K562 (cell line): Measurements from ENCODE around the gene ELOB. TPM values are rescaled to one million over a fixed set of nuclear protein-coding genes. Genes with fewer than 3 reads are reported as not detected.

ENCODE experiments used
- ATAC-seq: fragments of 200-7000 bp; cut with Tn5 transposase; 3 replicates; pipeline ENCODE4 v1.9.1; 2020; ENCODE audit warnings: moderate library complexity
- BruUV-seq: library from RNA; stranded (reverse); fragments of 400-500 nt; replicated peaks from 2 replicates; lab custom pipeline; 2021; lab: Mats Ljungman, UMichigan
- CTCF ChIA-PET: fragments of 300-600 bp; formaldehyde crosslinking; extraction: SDS; loops from one replicate; lab custom pipeline; 2021; ENCODE audit warnings: low intra/inter-chr PET ratio; lab: Yijun Ruan, JAX
- POLR2A ChIA-PET: fragments of 300-600, 350-650 bp; sonication (Branson Sonifier 250); formaldehyde crosslinking; extraction: SDS; loops from one replicate; lab custom pipeline; 2021; ENCODE audit warnings: antibody characterized with exemption, inconsistent platforms; lab: Yijun Ruan, JAX
- DNase-seq, 4 experiments: peaks; one replicate each; pipeline versions ENCODE4 v3.0.0 to v3.0.0-alpha.2; 2011 to 2018; ENCODE audit warnings: low spot score in 3 of 4, mixed read lengths in 3 of 4; ENCODE audit errors: extremely low read depth in 1 of 4
- FAIRE-seq: peaks from 2 replicates; lab custom pipeline; 2011; peaks lifted over from hg19 to GRCh38; lab: Jason Lieb, UNC
- H2AFZ ChIP-seq: 2 replicates; pipeline ENCODE4 v1.6.0; 2011; ENCODE audit warnings: low read depth, low read length, control low read depth, inconsistent platforms
- H3K27ac ChIP-seq: fragments of 200-600 bp; 3 replicates; pipeline ENCODE4 v1.8.0; 2011; ENCODE audit warnings: low read depth, mild to moderate bottlenecking, control low read depth, inconsistent platforms, low read length, moderate library complexity, mixed read lengths; ENCODE audit errors: extremely low read depth
- H3K27me3 ChIP-seq, 2 experiments: fragments of 300-600 bp in 1 of 2; 2 replicates in 1 of 2; 3 replicates in 1 of 2; pipeline versions ENCODE4 v1.6.0 to v1.8.0; 2011; ENCODE audit warnings: inconsistent platforms in 2 of 2, low read length in 2 of 2, mild to moderate bottlenecking in 1 of 2, mixed read lengths in 1 of 2, moderate library complexity in 1 of 2; ENCODE audit not compliant: control insufficient read depth in 2 of 2, insufficient read depth in 2 of 2
- H3K36me3 ChIP-seq: fragments of 300-600 bp; 3 replicates; pipeline ENCODE4 v1.8.0; 2011; ENCODE audit warnings: mild to moderate bottlenecking, low read length, inconsistent platforms; ENCODE audit not compliant: control insufficient read depth, insufficient read depth
- H3K4me1 ChIP-seq, 2 experiments: fragments of 200-600 bp in 1 of 2; replicated peaks in 1 of 2; 2 replicates in 1 of 2; 3 replicates in 1 of 2; pipeline versions ENCODE4 v1.5.1 to v1.8.0; 2011; ENCODE audit warnings: inconsistent platforms in 2 of 2, low read length in 2 of 2, mild to moderate bottlenecking in 1 of 2, mixed read lengths in 1 of 2, moderate library complexity in 1 of 2; ENCODE audit not compliant: control insufficient read depth in 2 of 2, insufficient read depth in 2 of 2
- H3K4me2 ChIP-seq: 2 replicates; pipeline ENCODE4 v1.6.1; 2011; ENCODE audit warnings: low read length, control low read depth, inconsistent platforms, mixed read lengths; ENCODE audit not compliant: insufficient read depth
- H3K4me3 ChIP-seq: fragments of 200-600 bp; sonication (generic), shearing (Covaris generic); 2 replicates; pipeline ENCODE4 v1.5.1; 2016; ENCODE audit warnings: control low read depth, inconsistent platforms
- H3K79me2 ChIP-seq: fragments of 200-600 bp; 3 replicates; pipeline ENCODE4 v1.8.0; 2011; ENCODE audit warnings: low read length, inconsistent platforms; ENCODE audit not compliant: control insufficient read depth, insufficient read depth
- H3K9ac ChIP-seq, 2 experiments: 2 replicates each; pipeline versions ENCODE4 v1.6.0 to v1.6.1; 2011; ENCODE audit warnings: low read depth in 2 of 2, low read length in 2 of 2, control low read depth in 1 of 2, inconsistent platforms in 1 of 2, mild to moderate bottlenecking in 1 of 2, mixed read lengths in 1 of 2; ENCODE audit not compliant: insufficient read depth in 1 of 2
- H3K9me1 ChIP-seq: one replicate; pipeline ENCODE4 v1.6.0; 2011; ENCODE audit warnings: inconsistent platforms, mild to moderate bottlenecking, low read length, moderate library complexity; ENCODE audit not compliant: control insufficient read depth, insufficient read depth
- H3K9me3 ChIP-seq: replicated peaks from 2 replicates; pipeline ENCODE4 v1.5.1; 2011; ENCODE audit warnings: low read depth, low read length, inconsistent platforms; ENCODE audit not compliant: control insufficient read depth, insufficient read depth
- H4K20me1 ChIP-seq: replicated peaks from 2 replicates; pipeline ENCODE4 v1.6.1; 2011; ENCODE audit warnings: low read length, inconsistent platforms, mixed read lengths; ENCODE audit not compliant: control insufficient read depth, insufficient read depth
- GABPB1 ChIP-seq: sonication (generic); formaldehyde crosslinking; IDR thresholded peaks from 2 replicates; pipeline ENCODE4 v1.8.0; 2022; ENCODE audit warnings: mild to moderate bottlenecking, missing genetic modification reagents
- HMGN3 ChIP-seq: IDR thresholded peaks from 2 replicates; pipeline ENCODE4 v1.6.1; 2011; ENCODE audit warnings: borderline replicate concordance, low read depth, mild to moderate bottlenecking, mixed read lengths, low read length; ENCODE audit not compliant: insufficient read length; ENCODE audit errors: extremely low read depth
- JUND ChIP-seq, 2 experiments: IDR thresholded peaks; 2 replicates in 1 of 2; 3 replicates in 1 of 2; pipeline ENCODE4 v1.6.1; 2011; ENCODE audit warnings: borderline replicate concordance in 2 of 2, low read depth in 2 of 2, low read length in 2 of 2, improper control_type of control experiment in 1 of 2, missing biosample characterization in 1 of 2, missing genetic modification characterization in 1 of 2, missing genetic modification reagents in 1 of 2
- PHB2 ChIP-seq: fragments of 450-650 bp; IDR thresholded peaks from 2 replicates; pipeline ENCODE4 v1.6.1; 2017; ENCODE audit warnings: low read depth
- RBFOX2 ChIP-seq: fragments of 200-400 bp; formaldehyde crosslinking; IDR thresholded peaks from 2 replicates; pipeline ENCODE4 v1.6.1; 2017; ENCODE audit warnings: low read depth, mild to moderate bottlenecking, low read length, moderate library complexity
- RHOXF2B ChIP-seq: fragments of 250-450 bp; sonication (Bioruptor Pico); conservative IDR thresholded peaks from 2 replicates; pipeline ENCODE4 v1.5.1; 2021
- ZNF121 ChIP-seq: sonication (generic); formaldehyde crosslinking; conservative IDR thresholded peaks from 2 replicates; pipeline ENCODE4 v1.8.0; 2022; ENCODE audit warnings: missing genetic modification reagents
- ZNF324 ChIP-seq: fragments of 250-450 bp; sonication (Bioruptor Pico); IDR thresholded peaks from 2 replicates; pipeline ENCODE4 v1.4.0; 2020; ENCODE audit warnings: mild to moderate bottlenecking
- ZNF584 ChIP-seq: fragments of 200-800 bp; sonication (Bioruptor generic); IDR thresholded peaks from 2 replicates; pipeline ENCODE4 v1.6.1; 2016; ENCODE audit warnings: low read depth, mild to moderate bottlenecking, missing genetic modification characterization, missing compliant biosample characterization
- WGBS: fragments of 100-300 bp; shearing (Covaris generic); methylation state at CpG from one replicate; pipeline ENCODE4 v1.1.6; 2016; ENCODE audit warnings: low coverage, mixed read lengths; ENCODE audit not compliant: insufficient coverage; ENCODE audit errors: missing lambda C conversion rate; 5-methylcytosine and 5-hydroxymethylcytosine counted together
- in situ Hi-C: fragments of 300-500 bp; cut with MboI; formaldehyde crosslinking; loops from 4 replicates; pipeline ENCODE4 v1.15.0; 2018; ENCODE audit warnings: inconsistent platforms, mixed read lengths
- intact Hi-C: fragments of 100-400 bp; cut with micrococcal nuclease; formaldehyde crosslinking; loops from 2 replicates; pipeline ENCODE4 v1.14.2; 2022
- polyA plus RNA-seq, 8 experiments: library from polyadenylated mRNA; depleted of rRNA in 4 of 8; stranded (reverse) in 5 of 8; unstranded in 3 of 8; fragments of >200 nt; fragmentation: Nextera tagmentation in 2 of 8; fragmentation: Illumina TruSeq in 1 of 8; extraction: Ambion mirVana in 2 of 8; extraction: Trizol in 1 of 8; gene quantifications; 2 replicates each; pipeline versions ENCODE4 v1.2.1 to v1.2.3, GENCODE V29; 2011 to 2014; ENCODE audit warnings: inconsistent platforms in 1 of 8, missing spikeins in 1 of 8
- total RNA-seq, 7 experiments: library from RNA; depleted of rRNA in 6 of 7; stranded (reverse); fragments of >200 nt in 6 of 7; fragmentation: Illumina TruSeq in 2 of 7; extraction: Trizol in 2 of 7; gene quantifications; 2 replicates each; pipeline versions ENCODE4 v1.2.1 to v1.2.3, GENCODE V29; 2011 to 2021; ENCODE audit warnings: low replicate concordance in 1 of 7

Gene ELOB
- total and polyA plus RNA-seq, 9 of the 15 experiments (the other 6 are each of a cell fraction or from before 2014, with no cell fraction given): 63.2 to 791 (median 237) TPM

- no peak for ATAC-seq
- ChIA-PET CTCF (no interaction called here), POLR2A (interaction anchor here (0.6 to 3.9 kb wide), 6 partner anchors 10 to 38 kb away, joined by 3 to 28 read pairs (median 8); partner anchors contain the start of gene SRRM2)
- H3K4me2 ChIP-seq: peak overlapping the region; percentile 97
- peak overlapping the region; percentile 75 for H2AFZ ChIP-seq
- peaks cover 11 to 46% of the 10 kb centered on the region in 2 experiments; a peak in 4 of 5 replicates for H3K4me1 ChIP-seq
- H4K20me1 ChIP-seq: peaks cover 5% of the 10 kb centered on the region; the same call in 1 of the 2 replicates
- TF ChIP-seq ZNF121 (peak; percentile 66), ZNF324 (no peak), RHOXF2B (no peak)
- peak; percentile 57 for FAIRE-seq
- H3K9ac ChIP-seq: peak overlapping the region; percentile 84 to 94
- BruUV-seq: no TSS peak
- H3K4me3 ChIP-seq: peak overlapping the region; percentile 97
- intact Hi-C loops: loop anchor here (5.0 kb wide), 1 partner anchor 41 kb away; the partner anchor contains the start of gene PRSS21
- peaks cover 56% of the 10 kb centered on the region for H3K36me3 ChIP-seq
- H3K79me2 ChIP-seq: peaks cover 42% of the 10 kb centered on the region
- WGBS: 28% methylated on average over 11 of the region's 11 CpGs
- no peak for DNase-seq
- in situ Hi-C loops: no loop called here
- no peaks in the 10 kb centered on the region for H3K9me3 ChIP-seq
- peak overlapping the region; percentile 88 for H3K27ac ChIP-seq
- H3K27me3 ChIP-seq: no peaks in the 10 kb centered on the region
- no peaks in the 10 kb centered on the region for H3K9me1 ChIP-seq
These were observed 1.1 kb downstream of the ELOB start for GRCh38 chr16:2775765-2776499.

DNA sequence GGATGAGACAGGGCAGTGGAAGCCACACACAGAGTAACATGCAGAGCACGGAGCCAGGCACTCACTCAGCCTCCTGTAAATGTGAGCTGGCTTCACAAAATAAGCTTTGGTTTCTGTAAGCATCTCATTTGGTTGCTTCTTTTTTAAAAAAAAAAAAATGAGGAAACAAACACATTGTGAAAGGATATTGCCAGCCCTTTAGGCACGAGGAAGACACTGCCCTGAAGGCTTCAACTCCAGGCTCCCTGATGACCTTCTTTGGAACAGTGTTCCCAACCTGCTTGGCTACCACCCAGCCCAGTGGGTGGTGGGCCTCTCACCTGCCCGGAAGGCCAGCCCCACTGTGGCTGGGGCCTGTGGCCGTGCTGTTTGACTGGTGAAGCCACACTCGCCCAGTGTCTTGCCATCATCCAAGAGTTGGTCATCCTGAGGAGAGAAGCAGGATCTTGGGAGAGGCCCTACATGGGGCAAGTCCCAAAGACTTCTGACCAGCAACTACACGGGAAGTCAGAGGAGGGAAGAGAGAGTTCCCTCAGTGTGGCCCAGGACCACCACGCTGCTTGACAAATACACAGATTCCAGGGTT, 1.9 kb downstream of the ELOB start:
- Histone ChIP-seq H2AFZ (no peak overlapping the region), H3K9ac (peak overlapping the region in 1 of 2 experiments; percentile 94; a peak in 1 of 4 replicates), H3K9me1 (no peaks in the 10 kb centered on the region), H4K20me1 (peaks cover 11% of the 10 kb centered on the region; the same call in 1 of the 2 replicates), H3K27ac (no peak overlapping the region), H3K4me2 (no peak overlapping the region), H3K4me1 (peaks cover 12 to 53% of the 10 kb centered on the region in 2 experiments; a peak in 4 of 5 replicates), H3K4me3 (no peak overlapping the region), H3K9me3 (no peaks in the 10 kb centered on the region), H3K79me2 (peaks cover 42% of the 10 kb centered on the region), H3K27me3 (no peaks in the 10 kb centered on the region), H3K36me3 (peaks cover 63% of the 10 kb centered on the region)
- in situ Hi-C loops: no loop called here
- no TSS peak for BruUV-seq
- ATAC-seq: no peak
- 87% methylated on average over 6 of the region's 7 CpGs for WGBS
- no peak for DNase-seq
- ChIA-PET CTCF (no interaction called here), POLR2A (interaction anchor here (0.6 to 3.9 kb wide), 7 partner anchors 9 to 22 kb away, joined by 3 to 28 read pairs (median 6); partner anchors contain the start of gene SRRM2)
- no peak for TF ChIP-seq PHB2
- TF ChIP-seq RBFOX2: peak; percentile 41; the same call in 1 of the 2 replicates
- no peak for TF ChIP-seq HMGN3
- TF ChIP-seq ZNF584: no peak
- no peak for TF ChIP-seq JUND (IDR thresholded peaks at IDR 0.05; ENCODE audit: borderline replicate concordance, low read depth, low read length)
- TF ChIP-seq JUND (tag; IDR thresholded peaks at IDR 0.05; ENCODE audit: borderline replicate concordance, low read depth, low read length): no peak
- TF ChIP-seq GABPB1 (CRISPR knock-in tag): no peak
- intact Hi-C loops: loop anchor here (5.0 kb wide), 1 partner anchor 42 kb away; the partner anchor contains the start of gene PRSS21
- no peak for FAIRE-seq
